Nucleus accumbens (tissue), 56 donors: Measurements from ENCODE around the gene NOPCHAP1.
"Not testable (repeated sequence)": the region's sequence is repeated elsewhere in the genome, so short reads cannot be mapped to it uniquely, and the experiment has no call there.

ENCODE experiments used
- DNase-seq, 56 donors: peaks; one replicate each; lab custom pipeline; 2025; lab: John Stamatoyannopoulos, UW

Gene NOPCHAP1

GRCh38 chr12:104964167-104964855 lies 21.8 kb upstream of the NOPCHAP1 start:
- DNase-seq = peak in 7 of 56 donors; percentile 0 to 28 (median 20)

- no peak for DNase-seq
Observed at GRCh38 chr12:104964856-104965205, 21.3 kb upstream of the NOPCHAP1 start.

- DNase-seq = no peak
Observed at GRCh38 chr12:104966677-104967076, 19.4 kb upstream of the NOPCHAP1 start.

GRCh38 chr12:104969343-104969742 lies 16.8 kb upstream of the NOPCHAP1 start:
- DNase-seq = no peak

- no peak for DNase-seq
Observed at GRCh38 chr12:104971306-104971705, 14.8 kb upstream of the NOPCHAP1 start.

GRCh38 chr12:104973250-104973649 lies 12.9 kb upstream of the NOPCHAP1 start:
- DNase-seq = no peak

- DNase-seq = peak in 5 of 56 donors; percentile 1 to 17 (median 2)
Observed at GRCh38 chr12:104974626-104975290, 11.4 kb upstream of the NOPCHAP1 start.

- no peak for DNase-seq
Observed at GRCh38 chr12:104975587-104976343, 10.4 kb upstream of the NOPCHAP1 start.

- DNase-seq = no peak
Observed at GRCh38 chr12:104976703-104977102, 9.4 kb upstream of the NOPCHAP1 start.

GRCh38 chr12:104977688-104978087 lies 8.4 kb upstream of the NOPCHAP1 start:
- not testable (repeated sequence) for DNase-seq

GRCh38 chr12:104985206-104985605 lies 910 bp upstream of the NOPCHAP1 start:
- DNase-seq = no peak

- no peak for DNase-seq
Observed at GRCh38 chr12:104990950-104991349, 4.8 kb downstream of the NOPCHAP1 start.

- DNase-seq = no peak
Observed at GRCh38 chr12:104991565-104992128, 5.5 kb downstream of the NOPCHAP1 start.

- no peak for DNase-seq
Observed at GRCh38 chr12:104994336-104994735, 8.2 kb downstream of the NOPCHAP1 start.

GRCh38 chr12:104997541-104997940 lies 11.4 kb downstream of the NOPCHAP1 start:
- DNase-seq = no peak

GRCh38 chr12:104998423-104999346 lies 12.6 kb downstream of the NOPCHAP1 start:
- DNase-seq = no peak

- no peak for DNase-seq
Observed at GRCh38 chr12:104999347-104999685, 13.2 kb downstream of the NOPCHAP1 start.

GRCh38 chr12:105001476-105001875 lies 15.4 kb downstream of the NOPCHAP1 start:
- no peak for DNase-seq

- no peak for DNase-seq
Observed at GRCh38 chr12:105013892-105014291, 27.8 kb downstream of the NOPCHAP1 start.

GRCh38 chr12:105014603-105015002 lies 28.5 kb downstream of the NOPCHAP1 start:
- DNase-seq = no peak
